A549 (cell line): ENCODE results near the gene SMG6. TPM values are rescaled to one million over a fixed set of nuclear protein-coding genes. Genes with fewer than 3 reads are reported as not detected.

Experiments
- ATAC-seq, 2 experiments: fragments of 200-7000 bp in 1 of 2; fragments of >200 bp in 1 of 2; cut with Nextera tagmentation in 1 of 2; cut with Tn5 transposase in 1 of 2; 3 replicates each; pipeline versions ENCODE4 v1.8.0 to v1.9.1; 2018 to 2020; ENCODE audit warnings: mild to moderate bottlenecking in 1 of 2, moderate library complexity in 1 of 2
- CTCF ChIA-PET: fragments of 300-600 bp; sonication (Branson Sonifier 250); formaldehyde crosslinking; extraction: SDS; loops from one replicate; lab custom pipeline; 2021; ENCODE audit warnings: antibody characterized with exemption, inconsistent platforms; lab: Yijun Ruan, JAX
- POLR2A ChIA-PET: fragments of 350-600 bp; formaldehyde crosslinking; extraction: SDS; loops from one replicate; lab custom pipeline; 2021; ENCODE audit warnings: antibody characterized with exemption, inconsistent platforms; lab: Yijun Ruan, JAX
- DNase-seq, 2 experiments: peaks; one replicate each; pipeline versions ENCODE4 v3.0.0 to v3.0.0-alpha.2; 2011 to 2016; ENCODE audit warnings: low read depth in 1 of 2, low spot score in 1 of 2
- FAIRE-seq: peaks from 2 replicates; lab custom pipeline; 2011; peaks lifted over from hg19 to GRCh38; lab: Jason Lieb, UNC
- H3K27ac ChIP-seq, 2 experiments: fragments of >200 bp; sonication (Bioruptor Twin); formaldehyde crosslinking; 3 replicates each; pipeline ENCODE4 v1.5.1; 2016 to 2017
- H3K4me1 ChIP-seq: fragments of >200 bp; sonication (Bioruptor Twin); formaldehyde crosslinking; 3 replicates; pipeline ENCODE4 v1.6.1; 2016
- H3K4me2 ChIP-seq: fragments of >200 bp; sonication (Bioruptor Twin); formaldehyde crosslinking; 3 replicates; pipeline ENCODE4 v1.6.1; 2016
- H3K4me3 ChIP-seq: fragments of >200 bp; sonication (Bioruptor Twin); formaldehyde crosslinking; 3 replicates; pipeline ENCODE4 v1.5.1; 2016
- H3K9me3 ChIP-seq: fragments of >200 bp; sonication (Bioruptor Twin); formaldehyde crosslinking; 3 replicates; pipeline ENCODE4 v1.6.1; 2016
- CBX2 ChIP-seq: fragments of 200-600 bp; sonication (generic); IDR thresholded peaks from 2 replicates; pipeline ENCODE4 v1.6.1; 2016; ENCODE audit warnings: low read depth, mild to moderate bottlenecking, borderline replicate concordance
- CEBPB ChIP-seq, 2 experiments: fragments of >200 bp in 1 of 2; sonication (Bioruptor Twin) in 1 of 2; formaldehyde crosslinking in 1 of 2; IDR thresholded peaks; 2 replicates each; pipeline ENCODE4 v1.6.1; 2012 to 2016
- CHD2 ChIP-seq: fragments of 150-350 bp; IDR thresholded peaks from 2 replicates; pipeline ENCODE4 v1.6.1; 2014; ENCODE audit warnings: low read length; ENCODE audit not compliant: partially characterized antibody
- EHF ChIP-seq: fragments of 250-450 bp; sonication (Bioruptor Pico); IDR thresholded peaks from 2 replicates; pipeline ENCODE4 v1.5.0; 2020; ENCODE audit warnings: mild to moderate bottlenecking
- EHMT2 ChIP-seq: fragments of 200-600 bp; sonication (generic); IDR thresholded peaks from 2 replicates; pipeline ENCODE4 v1.6.1; 2016; ENCODE audit warnings: antibody characterized with exemption, low read depth, mild to moderate bottlenecking, moderate library complexity
- EP300 ChIP-seq, 2 experiments: fragments of >200 bp; sonication (Bioruptor Twin); formaldehyde crosslinking; IDR thresholded peaks; 2 replicates in 1 of 2; 3 replicates in 1 of 2; pipeline ENCODE4 v1.6.1; 2016 to 2017
- ESRRA ChIP-seq: fragments of 150-350 bp; IDR thresholded peaks from 2 replicates; pipeline ENCODE4 v1.6.1; 2014; ENCODE audit warnings: mild to moderate bottlenecking, low read length, borderline replicate concordance
- HDAC2 ChIP-seq: fragments of 200-600 bp; sonication (generic); IDR thresholded peaks from 2 replicates; pipeline ENCODE4 v1.6.1; 2016
- HEYL ChIP-seq: fragments of 250-450 bp; sonication (Bioruptor Pico); IDR thresholded peaks from 2 replicates; pipeline ENCODE4 v1.8.0; 2021; ENCODE audit warnings: mild to moderate bottlenecking, moderate library complexity
- HOXB5 ChIP-seq: fragments of 250-450 bp; sonication (Bioruptor Pico); IDR thresholded peaks from 2 replicates; pipeline ENCODE4 v1.5.0; 2020; ENCODE audit warnings: mild to moderate bottlenecking, moderate library complexity
- JUN ChIP-seq, 2 experiments: fragments of >200 bp; sonication (Bioruptor Twin); formaldehyde crosslinking; IDR thresholded peaks; 2 replicates in 1 of 2; 3 replicates in 1 of 2; pipeline ENCODE4 v1.6.1; 2016 to 2017
- JUNB ChIP-seq: fragments of >200 bp; sonication (Bioruptor Twin); formaldehyde crosslinking; IDR thresholded peaks from 2 replicates; pipeline ENCODE4 v1.6.1; 2016
- MYC ChIP-seq: IDR thresholded peaks from 2 replicates; pipeline ENCODE4 v1.6.1; 2012; ENCODE audit warnings: mild to moderate bottlenecking, inconsistent platforms, low read length, improper control_type of control experiment, borderline replicate concordance
- RAD21 ChIP-seq, 2 experiments: fragments of >200 bp in 1 of 2; sonication (Bioruptor Twin) in 1 of 2; formaldehyde crosslinking in 1 of 2; IDR thresholded peaks in 1 of 2; conservative IDR thresholded peaks in 1 of 2; 2 replicates in 1 of 2; 3 replicates in 1 of 2; pipeline ENCODE4 v1.6.1; 2012 to 2018; ENCODE audit warnings: inconsistent platforms in 1 of 2
- SMC3 ChIP-seq: fragments of >200 bp; sonication (Bioruptor Twin); formaldehyde crosslinking; IDR thresholded peaks from 3 replicates; pipeline ENCODE4 v1.6.1; 2018; ENCODE audit warnings: inconsistent platforms
- TFCP2L1 ChIP-seq: fragments of 250-450 bp; sonication (Bioruptor Pico); IDR thresholded peaks from 2 replicates; pipeline ENCODE4 v1.5.0; 2021; ENCODE audit warnings: mild to moderate bottlenecking
- ZC3H11A ChIP-seq: fragments of 450-650 bp; IDR thresholded peaks from 2 replicates; pipeline ENCODE4 v1.6.1; 2014; ENCODE audit warnings: antibody characterized with exemption, mild to moderate bottlenecking
- ZNF302 ChIP-seq: fragments of 250-450 bp; sonication (Bioruptor Pico); IDR thresholded peaks from 2 replicates; pipeline ENCODE4 v1.9.0; 2021; ENCODE audit warnings: inconsistent platforms, mild to moderate bottlenecking, moderate library complexity
- WGBS: methylation state at CpG from one replicate; pipeline ENCODE4 v1.1.6; 2017; ENCODE audit errors: missing lambda C conversion rate; 5-methylcytosine and 5-hydroxymethylcytosine counted together
- polyA plus RNA-seq, 4 experiments: library from polyadenylated mRNA; depleted of rRNA in 3 of 4; stranded (reverse); fragments of >200 nt; fragmentation: RNase III in 1 of 4; extraction: RNeasy Plus Mini Kit Qiagen cat#74134 plus additional on column Dnase treatment in 1 of 4; gene quantifications; 2 replicates in 3 of 4; 3 replicates in 1 of 4; pipeline ENCODE4 v1.2.3, GENCODE V29; 2011 to 2017
- TF ChIP-seq, protein P1 (sequence below): fragments of >200 bp; sonication (Bioruptor Twin); formaldehyde crosslinking; IDR thresholded peaks from 3 replicates; pipeline ENCODE4 v1.5.1; 2016
- TF ChIP-seq, protein P2 (sequence below): IDR thresholded peaks from 2 replicates; pipeline ENCODE4 v1.6.1; 2012
- TF ChIP-seq, protein P3 (sequence below): IDR thresholded peaks from 2 replicates; pipeline ENCODE4 v1.6.1; 2012; ENCODE audit warnings: low read depth, borderline replicate concordance

Gene SMG6
- polyA plus RNA-seq, 2 of the 4 experiments (the other 2 are of a cell fraction) = 4.7 to 17.0 TPM

DNA sequence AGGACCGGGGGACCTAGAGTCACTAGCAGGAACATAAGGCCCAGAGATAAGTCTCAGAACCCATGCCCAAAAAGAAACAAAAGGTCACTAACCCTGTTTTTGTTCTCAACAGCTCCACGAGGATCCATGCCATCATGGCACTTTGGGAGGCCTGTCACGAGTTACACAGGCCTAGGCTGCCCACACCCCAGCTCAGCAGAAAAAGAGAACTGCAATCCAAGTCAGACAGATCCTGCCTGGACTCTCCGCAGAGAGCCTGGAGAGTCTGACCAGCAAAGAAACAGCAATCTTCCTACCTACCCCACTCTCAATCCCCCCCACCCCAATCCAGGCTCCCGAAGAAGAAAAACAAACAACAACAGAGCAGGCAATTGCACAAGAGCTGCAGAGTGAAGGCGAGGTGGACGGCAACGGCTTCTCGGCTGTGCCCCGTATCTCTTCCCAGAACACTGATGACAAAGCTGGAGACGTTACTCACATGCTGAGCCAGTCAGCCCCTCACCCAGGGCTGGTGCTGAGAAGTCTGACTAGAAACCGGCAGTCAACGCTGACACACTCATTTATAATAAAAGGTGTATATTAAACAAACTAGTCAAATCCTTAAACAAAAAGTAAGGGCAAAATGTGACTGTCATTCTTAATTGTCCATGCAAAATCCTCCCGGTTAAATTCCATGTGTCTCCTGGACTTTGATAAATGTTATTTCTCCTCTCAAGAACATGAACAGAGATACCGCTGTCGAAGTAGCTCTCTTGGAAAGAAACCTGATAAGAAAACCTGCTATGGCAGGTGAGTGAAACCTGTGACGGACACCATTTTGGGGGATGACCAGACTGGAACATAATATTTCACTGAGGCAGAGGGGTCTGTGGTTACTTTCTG is 89.3 kb downstream of the SMG6 start:
- ChIA-PET CTCF (interaction anchor here (0.9 to 2.9 kb wide), 7 partner anchors 10 to 159 kb away, joined by 3 to 17 read pairs (median 4); partner anchors contain the start of gene HIC1), POLR2A (no interaction called here)
- Histone ChIP-seq H3K4me2 (no peak overlapping the region), H3K27ac (no peak overlapping the region), H3K9me3 (no peaks in the 10 kb centered on the region), H3K4me1 (no peaks in the 10 kb centered on the region), H3K4me3 (no peak overlapping the region)
- ATAC-seq = peak in 1 of 2 experiments; percentile 59; a peak in 4 of 6 replicates
- no peak for FAIRE-seq
- no peak for DNase-seq
- WGBS = 75% methylated on average over 17 of the region's 17 CpGs
- no peak for TF ChIP-seq CBX2
- TF ChIP-seq ZC3H11A = no peak
- TF ChIP-seq EHMT2 = no peak
- no peak for TF ChIP-seq ESRRA
- TF ChIP-seq EHF (CRISPR knock-in tag) = no peak
- TF ChIP-seq HOXB5 = no peak
- no peak for TF ChIP-seq CEBPB (IDR thresholded peaks at IDR 0.05)
- no peak for TF ChIP-seq SMC3

DNA sequence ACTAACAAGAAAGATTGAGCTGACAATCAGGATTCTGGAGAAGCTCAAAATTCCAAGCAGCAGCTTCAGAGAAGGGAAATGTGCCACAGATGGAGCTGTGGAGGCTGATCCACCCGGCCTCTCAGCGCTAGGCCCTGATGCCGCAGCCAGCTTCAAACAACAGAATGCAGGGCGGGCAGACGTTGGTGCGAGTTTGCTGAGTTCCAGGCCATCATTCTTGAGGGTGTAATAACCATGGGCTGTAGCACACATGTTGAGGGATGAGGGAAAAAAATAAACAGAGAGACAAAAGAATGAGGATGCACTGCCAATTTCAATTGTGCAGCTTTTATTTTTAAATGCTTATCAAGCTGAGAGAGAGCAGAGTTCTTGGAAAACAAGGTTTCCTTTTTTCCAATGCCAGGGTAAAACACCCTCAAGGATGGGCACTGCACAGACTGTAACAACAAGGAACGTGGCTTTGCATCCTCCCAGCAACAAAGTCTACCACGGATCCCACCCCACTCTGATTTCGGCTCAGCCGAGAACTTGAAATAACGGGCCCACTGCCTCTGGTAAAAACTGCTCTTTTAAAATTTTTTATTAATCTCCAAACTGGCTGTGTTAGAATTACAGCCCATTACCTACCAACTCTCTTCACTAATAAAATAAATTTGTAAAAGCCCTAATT is 90.2 kb downstream of the SMG6 start:
- FAIRE-seq = no peak
- CTCF ChIA-PET = interaction anchor here (0.9 to 2.9 kb wide), 6 partner anchors 13 to 158 kb away, joined by 3 to 17 read pairs (median 4); partner anchors contain the start of gene HIC1
- TF ChIP-seq CHD2 (no peak), RAD21 (conservative IDR thresholded peaks at IDR 0.05 in 1 of 2, IDR thresholded peaks at IDR 0.05 in 1 of 2) (no peak), HEYL (CRISPR knock-in tag) (no peak), EP300 (IDR thresholded peaks at IDR 0.05) (no peak), HOXB5 (no peak), MYC (no peak), ZNF302 (CRISPR knock-in tag) (no peak), ZC3H11A (no peak), ESRRA (no peak), TFCP2L1 (CRISPR knock-in tag) (no peak), CBX2 (no peak), HDAC2 (no peak), JUN (IDR thresholded peaks at IDR 0.05) (no peak), JUNB (no peak), SMC3 (no peak)
- TF ChIP-seq, protein P1, sequence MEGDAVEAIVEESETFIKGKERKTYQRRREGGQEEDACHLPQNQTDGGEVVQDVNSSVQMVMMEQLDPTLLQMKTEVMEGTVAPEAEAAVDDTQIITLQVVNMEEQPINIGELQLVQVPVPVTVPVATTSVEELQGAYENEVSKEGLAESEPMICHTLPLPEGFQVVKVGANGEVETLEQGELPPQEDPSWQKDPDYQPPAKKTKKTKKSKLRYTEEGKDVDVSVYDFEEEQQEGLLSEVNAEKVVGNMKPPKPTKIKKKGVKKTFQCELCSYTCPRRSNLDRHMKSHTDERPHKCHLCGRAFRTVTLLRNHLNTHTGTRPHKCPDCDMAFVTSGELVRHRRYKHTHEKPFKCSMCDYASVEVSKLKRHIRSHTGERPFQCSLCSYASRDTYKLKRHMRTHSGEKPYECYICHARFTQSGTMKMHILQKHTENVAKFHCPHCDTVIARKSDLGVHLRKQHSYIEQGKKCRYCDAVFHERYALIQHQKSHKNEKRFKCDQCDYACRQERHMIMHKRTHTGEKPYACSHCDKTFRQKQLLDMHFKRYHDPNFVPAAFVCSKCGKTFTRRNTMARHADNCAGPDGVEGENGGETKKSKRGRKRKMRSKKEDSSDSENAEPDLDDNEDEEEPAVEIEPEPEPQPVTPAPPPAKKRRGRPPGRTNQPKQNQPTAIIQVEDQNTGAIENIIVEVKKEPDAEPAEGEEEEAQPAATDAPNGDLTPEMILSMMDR = no peak
- TF ChIP-seq, protein P2, sequence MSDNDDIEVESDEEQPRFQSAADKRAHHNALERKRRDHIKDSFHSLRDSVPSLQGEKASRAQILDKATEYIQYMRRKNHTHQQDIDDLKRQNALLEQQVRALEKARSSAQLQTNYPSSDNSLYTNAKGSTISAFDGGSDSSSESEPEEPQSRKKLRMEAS = no peak; the same call in 1 of the 2 replicates
- TF ChIP-seq, protein P3, sequence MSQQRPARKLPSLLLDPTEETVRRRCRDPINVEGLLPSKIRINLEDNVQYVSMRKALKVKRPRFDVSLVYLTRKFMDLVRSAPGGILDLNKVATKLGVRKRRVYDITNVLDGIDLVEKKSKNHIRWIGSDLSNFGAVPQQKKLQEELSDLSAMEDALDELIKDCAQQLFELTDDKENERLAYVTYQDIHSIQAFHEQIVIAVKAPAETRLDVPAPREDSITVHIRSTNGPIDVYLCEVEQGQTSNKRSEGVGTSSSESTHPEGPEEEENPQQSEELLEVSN = no peak
- TF ChIP-seq, all 56 proteins: peak for 0

More for the DNA sequence above, 90.2 kb downstream of the SMG6 start:
- 92% methylated on average over 11 of the region's 11 CpGs for WGBS
- ATAC-seq = no peak
- H3K9me3 ChIP-seq = no peaks in the 10 kb centered on the region
- no peak overlapping the region for H3K27ac ChIP-seq
- no peak overlapping the region for H3K4me2 ChIP-seq
- DNase-seq = no peak
- no peak overlapping the region for H3K4me3 ChIP-seq
- H3K4me1 ChIP-seq = no peaks in the 10 kb centered on the region
- POLR2A ChIA-PET = no interaction called here
